HepG2 (cell line): Measurements from ENCODE around the gene HPS3. TPM values are rescaled to one million over a fixed set of nuclear protein-coding genes. Genes with fewer than 3 reads are reported as not detected.
A peak's percentile ranks its signal among the peaks of the same experiment; 100 is the strongest.

Source experiments
- ATF5 ChIP-seq: sonication (generic); formaldehyde crosslinking; IDR thresholded peaks from 2 replicates; pipeline ENCODE4 v1.4.0; 2020; ENCODE audit warnings: mild to moderate bottlenecking, low read depth, missing genetic modification reagents
- FOXO1 ChIP-seq: sonication (generic); formaldehyde crosslinking; IDR thresholded peaks from 2 replicates; pipeline ENCODE4 v1.4.0; 2020; ENCODE audit warnings: missing genetic modification reagents
- GMEB2 ChIP-seq: IDR thresholded peaks from 2 replicates; pipeline ENCODE4 v1.6.1; 2016; ENCODE audit warnings: missing biosample characterization, missing genetic modification reagents, low read depth
- JUND ChIP-seq: sonication (generic); formaldehyde crosslinking; IDR thresholded peaks from 2 replicates; pipeline ENCODE4 v1.8.0; 2022; ENCODE audit warnings: mild to moderate bottlenecking, missing genetic modification reagents
- KLF9 ChIP-seq: IDR thresholded peaks from 2 replicates; pipeline ENCODE4 v1.6.1; 2016; ENCODE audit warnings: low read depth
- MXI1 ChIP-seq: IDR thresholded peaks from 3 replicates; pipeline ENCODE4 v1.6.1; 2012; ENCODE audit warnings: low read depth, low read length, inconsistent platforms, borderline replicate concordance
- NAIF1 ChIP-seq: sonication (generic); formaldehyde crosslinking; IDR thresholded peaks from 2 replicates; pipeline ENCODE4 v1.5.0; 2020; ENCODE audit warnings: mild to moderate bottlenecking, missing genetic modification reagents, borderline replicate concordance
- NFATC3 ChIP-seq: sonication (generic); formaldehyde crosslinking; IDR thresholded peaks from 2 replicates; pipeline ENCODE4 v1.5.1; 2020; ENCODE audit warnings: mild to moderate bottlenecking, missing genetic modification reagents
- POLR2AphosphoS2 ChIP-seq: IDR thresholded peaks from 2 replicates; pipeline ENCODE4 v1.6.1; 2011; ENCODE audit warnings: low read depth, low read length, improper control_type of control experiment
- POLR2AphosphoS5 ChIP-seq: IDR thresholded peaks from 2 replicates; pipeline ENCODE4 v1.6.1; 2012; ENCODE audit warnings: low read depth, low read length
- SIN3A ChIP-seq: IDR thresholded peaks from 2 replicates; pipeline ENCODE4 v1.6.1; 2011; ENCODE audit warnings: low read depth, mild to moderate bottlenecking, control low read depth, low read length, borderline replicate concordance
- THAP11 ChIP-seq: IDR thresholded peaks from 2 replicates; pipeline ENCODE4 v1.6.1; 2016; ENCODE audit warnings: missing biosample characterization, missing genetic modification reagents
- XRCC5 ChIP-seq: fragments of 200-400 bp; formaldehyde crosslinking; optimal IDR thresholded peaks from 2 replicates; pipeline ENCODE3; 2017; ENCODE audit warnings: mild to moderate bottlenecking, low read length
- ZBTB33 ChIP-seq: sonication (generic); formaldehyde crosslinking; IDR thresholded peaks from 2 replicates; pipeline ENCODE4 v1.4.0; 2020; ENCODE audit warnings: missing genetic modification reagents
- ZBTB40 ChIP-seq, 2 experiments: fragments of 450-650 bp in 1 of 2; sonication (generic) in 1 of 2; formaldehyde crosslinking in 1 of 2; IDR thresholded peaks; 2 replicates each; pipeline versions ENCODE4 v1.6.1 to v1.8.0; 2016 to 2022; ENCODE audit warnings: antibody characterized with exemption in 1 of 2, mild to moderate bottlenecking in 1 of 2, missing genetic modification reagents in 1 of 2
- ZFP37 ChIP-seq: sonication (generic); formaldehyde crosslinking; IDR thresholded peaks from 2 replicates; pipeline ENCODE4 v1.4.0; 2020; ENCODE audit warnings: missing genetic modification reagents, borderline replicate concordance
- ZMAT5 ChIP-seq: sonication (generic); formaldehyde crosslinking; IDR thresholded peaks from 2 replicates; pipeline ENCODE4 v1.5.0; 2020; ENCODE audit warnings: mild to moderate bottlenecking, low read depth, missing genetic modification reagents, borderline replicate concordance
- polyA plus RNA-seq, 8 experiments: library from polyadenylated mRNA; depleted of rRNA in 3 of 8; stranded (reverse) in 7 of 8; unstranded in 1 of 8; fragments of >200 nt; fragmentation: Illumina TruSeq in 4 of 8; extraction: Trizol in 4 of 8; gene quantifications; 2 replicates each; pipeline versions ENCODE4 v1.2.1 to v1.2.3, GENCODE V29; 2011 to 2016; ENCODE audit warnings: low read depth in 4 of 8, missing spikeins in 1 of 8, mixed read lengths in 1 of 8; ENCODE audit not compliant: insufficient read depth in 1 of 8
- total RNA-seq, 5 experiments: library from RNA; depleted of rRNA; stranded (reverse); fragments of >200 nt; fragmentation: Illumina TruSeq; extraction: Trizol; gene quantifications; 2 replicates each; pipeline ENCODE4 v1.2.3, GENCODE V29; 2016; ENCODE audit warnings: low read depth in 1 of 5

HPS3 gene
- total and polyA plus RNA-seq, 2 of the 13 experiments (the other 11 are each of a cell fraction or from before 2014, with no cell fraction given), result 9.5 to 18.9 TPM

- TF ChIP-seq POLR2AphosphoS5 (0 out of 2 replicates have a peak, but pooled peaks have one; percentile 13), ZBTB40 (IDR thresholded peaks at IDR 0.05) (no peak), ZBTB40 (CRISPR knock-in tag; IDR thresholded peaks at IDR 0.05) (no peak; the same call in 1 of the 2 replicates), FOXO1 (CRISPR knock-in tag) (peak; percentile 90), KLF9 (CRISPR knock-in tag) (no peak), NFATC3 (CRISPR knock-in tag) (no peak), POLR2AphosphoS2 (no peak), GMEB2 (CRISPR knock-in tag) (no peak), ATF5 (CRISPR knock-in tag) (no peak), ZFP37 (CRISPR knock-in tag) (no peak), MXI1 (peak; percentile 27; the same call in 1 of the 3 replicates), JUND (CRISPR knock-in tag) (no peak), XRCC5 (no peak), ZMAT5 (CRISPR knock-in tag) (no peak), ZBTB33 (CRISPR knock-in tag) (no peak), NAIF1 (CRISPR knock-in tag) (no peak), THAP11 (CRISPR knock-in tag) (peak; percentile 65), SIN3A (peak; percentile 66; the same call in 1 of the 2 replicates)
Measured at GRCh38 chr3:149214702-149215101, 85.3 kb downstream of the HPS3 start (continued).
